RWPE1 (cell line): ENCODE results near the gene PTRH1.

Experiments used
- CTCF ChIA-PET: fragments of 350-600 bp; sonication (Branson Sonifier 250); formaldehyde crosslinking; extraction: SDS; loops from one replicate; lab custom pipeline; 2021; lab: Yijun Ruan, JAX
- POLR2A ChIA-PET: fragments of 400-600 bp; formaldehyde crosslinking; extraction: SDS; loops from one replicate; lab custom pipeline; 2020; ENCODE audit warnings: antibody characterized with exemption; ENCODE audit not compliant: low non-redundant PET; lab: Yijun Ruan, JAX
- DNase-seq: peaks from one replicate; pipeline ENCODE4 v3.0.0; 2012; ENCODE audit warnings: low spot score
- H3K27ac ChIP-seq: fragments of 450-650 bp; 2 replicates; pipeline ENCODE4 v1.5.1; 2017
- CTCF ChIP-seq: fragments of 450-650 bp; conservative IDR thresholded peaks from 2 replicates; pipeline ENCODE4 v1.5.1; 2017; ENCODE audit warnings: low read depth, mild to moderate bottlenecking

The PTRH1 gene

GRCh38 chr9:127705577-127706379 lies 9.7 kb downstream of the PTRH1 start:
- ChIA-PET POLR2A (interaction anchor here (0.6 kb wide), 2 partner anchors 11 to 393 kb away, joined by 3 read pairs; no protein-coding TSS in a partner anchor), CTCF (interaction anchor here (0.7 to 1.9 kb wide), 3 partner anchors 9 to 29 kb away, joined by 3 to 9 read pairs (median 3); partner anchors contain the start of genes PTRH1, TOR2A and TTC16)
- TF ChIP-seq CTCF: no peak
- no peak for DNase-seq
- no peak overlapping the region for H3K27ac ChIP-seq

GRCh38 chr9:127703289-127703946 lies 12.0 kb downstream of the PTRH1 start:
- CTCF ChIA-PET: interaction anchor here (1.5 kb wide), 1 partner anchor 10 kb away, joined by 3 read pairs; no protein-coding TSS in a partner anchor
- no peak for DNase-seq
- POLR2A ChIA-PET: interaction anchor here (0.7 kb wide), 1 partner anchor 99 kb away, joined by 3 read pairs; no protein-coding TSS in a partner anchor
- no peak overlapping the region for H3K27ac ChIP-seq
- no peak for TF ChIP-seq CTCF

GRCh38 chr9:127700594-127701255 lies 14.7 kb downstream of the PTRH1 start:
- POLR2A ChIA-PET: no interaction called here
- CTCF ChIA-PET: interaction anchor here (1.1 kb wide), 1 partner anchor 34 kb away, joined by 3 read pairs; the partner anchor contains the start of gene TOR2A
- no peak for TF ChIP-seq CTCF
- no peak overlapping the region for H3K27ac ChIP-seq
- DNase-seq: no peak

- TF ChIP-seq CTCF: no peak
- ChIA-PET POLR2A (no interaction called here), CTCF (interaction anchor here (0.6 to 1.1 kb wide), 2 partner anchors 35 to 868 kb away, joined by 3 read pairs; partner anchors contain the start of gene TOR2A)
- no peak overlapping the region for H3K27ac ChIP-seq
- no peak for DNase-seq
These were observed 15.3 kb downstream of the PTRH1 start for GRCh38 chr9:127700140-127700539.

GRCh38 chr9:127698985-127699670 lies 16.3 kb downstream of the PTRH1 start:
- TF ChIP-seq CTCF: no peak
- peak overlapping the region; percentile 21; the same call in 1 of the 2 replicates for H3K27ac ChIP-seq
- DNase-seq: peak; percentile 100
- ChIA-PET POLR2A (no interaction called here), CTCF (interaction anchor here (0.5 to 0.6 kb wide), 2 partner anchors 30 to 867 kb away, joined by 3 read pairs; no protein-coding TSS in a partner anchor)
